GM18507 (cell line): ENCODE measurements around the gene PLCB1.

Experiments
- DNase-seq: peaks from one replicate; pipeline ENCODE4 v3.0.0; 2011; ENCODE audit warnings: low read depth; ENCODE audit not compliant: insufficient read length; ENCODE audit errors: extremely low spot score
- FAIRE-seq: peaks from 2 replicates; lab custom pipeline; 2011; peaks lifted over from hg19 to GRCh38; lab: Jason Lieb, UNC

PLCB1 gene

GRCh38 chr20:8203366-8203765 is 71.3 kb downstream of the PLCB1 start:
- no peak for FAIRE-seq

GRCh38 chr20:8205996-8206395 is 73.9 kb downstream of the PLCB1 start:
- FAIRE-seq (no peak), DNase-seq (no peak)

More at GRCh38 chr20:8203366-8203765, 71.3 kb downstream of the PLCB1 start:
- DNase-seq: no peak

GRCh38 chr20:8208226-8208625 is 76.2 kb downstream of the PLCB1 start:
- DNase-seq (no peak), FAIRE-seq (no peak)

GRCh38 chr20:8209061-8209460 is 77.0 kb downstream of the PLCB1 start:
- DNase-seq (no peak), FAIRE-seq (peak; percentile 59)

- FAIRE-seq: no peak
- DNase-seq: no peak
These were observed 78.7 kb downstream of the PLCB1 start for GRCh38 chr20:8210749-8211148.

- DNase-seq: no peak
- FAIRE-seq: peak; percentile 21
These were observed 80.2 kb downstream of the PLCB1 start for GRCh38 chr20:8212286-8212685.

GRCh38 chr20:8213270-8213669 is 81.2 kb downstream of the PLCB1 start:
- no peak for FAIRE-seq
- DNase-seq: no peak

GRCh38 chr20:8213831-8214587 is 81.9 kb downstream of the PLCB1 start:
- FAIRE-seq: peak; percentile 84
- DNase-seq: no peak

- no peak for FAIRE-seq
- no peak for DNase-seq
These were observed 83.3 kb downstream of the PLCB1 start for GRCh38 chr20:8215361-8215781.

GRCh38 chr20:8216375-8217200 is 84.5 kb downstream of the PLCB1 start:
- no peak for FAIRE-seq

GRCh38 chr20:8218861-8219260 is 86.8 kb downstream of the PLCB1 start:
- FAIRE-seq: no peak

More at GRCh38 chr20:8216375-8217200, 84.5 kb downstream of the PLCB1 start:
- DNase-seq: no peak

GRCh38 chr20:8219403-8219802 is 87.3 kb downstream of the PLCB1 start:
- no peak for FAIRE-seq
- no peak for DNase-seq

More at GRCh38 chr20:8218861-8219260, 86.8 kb downstream of the PLCB1 start:
- no peak for DNase-seq

GRCh38 chr20:8220716-8221115 is 88.7 kb downstream of the PLCB1 start:
- DNase-seq (no peak), FAIRE-seq (no peak)

- DNase-seq (no peak), FAIRE-seq (peak; percentile 60)
These were observed 89.9 kb downstream of the PLCB1 start for GRCh38 chr20:8221887-8222419.

- no peak for FAIRE-seq
- DNase-seq: no peak
These were observed 91.2 kb downstream of the PLCB1 start for GRCh38 chr20:8223091-8223870.

GRCh38 chr20:8225658-8226057 is 93.6 kb downstream of the PLCB1 start:
- FAIRE-seq: no peak
- no peak for DNase-seq

GRCh38 chr20:8226106-8226505 is 94.0 kb downstream of the PLCB1 start:
- DNase-seq: no peak
- no peak for FAIRE-seq

- DNase-seq (no peak), FAIRE-seq (no peak)
These were observed 95.2 kb downstream of the PLCB1 start for GRCh38 chr20:8227293-8227692.

GRCh38 chr20:8228315-8228714 is 96.2 kb downstream of the PLCB1 start:
- FAIRE-seq: no peak
- DNase-seq: no peak

- DNase-seq: no peak
- no peak for FAIRE-seq
These were observed 97.0 kb downstream of the PLCB1 start for GRCh38 chr20:8229090-8229489.
